Neural cell (in vitro differentiated cells): ENCODE data around the gene C9orf43. TPM values are rescaled to one million over a fixed set of nuclear protein-coding genes. Genes with fewer than 3 reads are reported as not detected.

Experiments used
- H2AFZ ChIP-seq: fragments of 200-600, 300-800 bp; sonication (generic), shearing (Covaris generic); 2 replicates; pipeline ENCODE4 v1.6.0; 2014; ENCODE audit warnings: low read depth, mild to moderate bottlenecking, antibody characterized with exemption, low read length, moderate library complexity
- H3F3A ChIP-seq: fragments of 200-600 bp; shearing (Covaris generic); 2 replicates; pipeline ENCODE4 v1.6.1; 2016; ENCODE audit warnings: mild to moderate bottlenecking, moderate library complexity, mixed read lengths, antibody characterized with exemption, low read length; ENCODE audit not compliant: insufficient read depth, poor library complexity, severe bottlenecking
- H3K27ac ChIP-seq: fragments of 200-600, 300-800 bp; sonication (generic), shearing (Covaris generic); 2 replicates; pipeline ENCODE4 v1.5.1; 2014; ENCODE audit warnings: mild to moderate bottlenecking, low read length, moderate library complexity
- H3K27me3 ChIP-seq: fragments of 300-800, 200-600 bp; sonication (generic), shearing (Covaris generic); 2 replicates; pipeline ENCODE4 v1.6.0; 2014; ENCODE audit warnings: mild to moderate bottlenecking, low read depth, low read length, moderate library complexity; ENCODE audit not compliant: insufficient read depth
- H3K36me3 ChIP-seq: fragments of 300-800, 200-600 bp; sonication (generic), shearing (Covaris generic); 2 replicates; pipeline ENCODE4 v1.5.1; 2014; ENCODE audit warnings: mild to moderate bottlenecking, antibody characterized with exemption, low read length, moderate library complexity; ENCODE audit not compliant: insufficient read depth
- H3K4me2 ChIP-seq: fragments of 300-800, 200-600 bp; sonication (generic), shearing (Covaris generic); 2 replicates; pipeline ENCODE4 v1.6.0; 2014; ENCODE audit warnings: mild to moderate bottlenecking, low read length
- H3K4me3 ChIP-seq: fragments of 300-800, 200-600 bp; sonication (generic), shearing (Covaris generic); 2 replicates; pipeline ENCODE4 v1.5.1; 2014; ENCODE audit warnings: mild to moderate bottlenecking, low read length, moderate library complexity
- H3K79me2 ChIP-seq: fragments of 200-600 bp; shearing (Covaris generic); replicated peaks from 2 replicates; pipeline ENCODE4 v1.6.0; 2014; ENCODE audit warnings: mild to moderate bottlenecking, low read length, moderate library complexity; ENCODE audit not compliant: insufficient read depth
- H3K9ac ChIP-seq: fragments of 300-800, 200-600 bp; sonication (generic), shearing (Covaris generic); 2 replicates; pipeline ENCODE4 v1.6.1; 2016; ENCODE audit warnings: mild to moderate bottlenecking, low read length, mixed read lengths
- H3K9me2 ChIP-seq: fragments of 200-600 bp; shearing (Covaris generic); 2 replicates; pipeline ENCODE4 v1.6.1; 2016; ENCODE audit warnings: mild to moderate bottlenecking, low read length, mixed read lengths; ENCODE audit not compliant: insufficient read depth
- H3K9me3 ChIP-seq: fragments of 200-600, 300-800 bp; sonication (generic), shearing (Covaris generic); 2 replicates; pipeline ENCODE4 v1.6.1; 2016; ENCODE audit warnings: mild to moderate bottlenecking, mixed run types, low read length, moderate library complexity, mixed read lengths
- H4K20me1 ChIP-seq: fragments of 200-600 bp; shearing (Covaris generic); 2 replicates; pipeline ENCODE4 v1.6.1; 2016; ENCODE audit warnings: mild to moderate bottlenecking, mixed run types; ENCODE audit not compliant: insufficient read depth
- CTCF ChIP-seq: fragments of 450-650 bp; IDR thresholded peaks from 2 replicates; pipeline ENCODE4 v1.5.1; 2014; ENCODE audit warnings: antibody characterized with exemption, mild to moderate bottlenecking, moderate library complexity; ENCODE audit not compliant: poor library complexity, severe bottlenecking
- EP300 ChIP-seq: fragments of 450-650 bp; conservative IDR thresholded peaks from 2 replicates; pipeline ENCODE4 v1.6.1; 2014; ENCODE audit warnings: antibody characterized with exemption, mild to moderate bottlenecking, moderate library complexity; ENCODE audit not compliant: poor library complexity, severe bottlenecking
- EZH2 ChIP-seq: fragments of 200-600, 300-800 bp; shearing (Covaris generic), sonication (generic); IDR thresholded peaks from 2 replicates; pipeline ENCODE4 v1.6.1; 2014; ENCODE audit warnings: antibody characterized with exemption, low read length, borderline replicate concordance, mild to moderate bottlenecking; ENCODE audit not compliant: insufficient read depth, poor library complexity, severe bottlenecking
- MXI1 ChIP-seq: fragments of 450-650 bp; conservative IDR thresholded peaks from 2 replicates; pipeline ENCODE4 v1.6.1; 2014; ENCODE audit warnings: antibody characterized with exemption, mild to moderate bottlenecking; ENCODE audit not compliant: poor library complexity, severe bottlenecking
- POLR2AphosphoS5 ChIP-seq: IDR thresholded peaks from 2 replicates; pipeline ENCODE4 v1.6.1; 2012
- RAD21 ChIP-seq: fragments of 450-650 bp; conservative IDR thresholded peaks from 2 replicates; pipeline ENCODE4 v1.6.1; 2014; ENCODE audit warnings: antibody characterized with exemption, mild to moderate bottlenecking, moderate library complexity
- SMC3 ChIP-seq: fragments of 450-650 bp; conservative IDR thresholded peaks from 2 replicates; pipeline ENCODE4 v1.6.1; 2014; ENCODE audit warnings: antibody characterized with exemption, mild to moderate bottlenecking, moderate library complexity; ENCODE audit not compliant: poor library complexity
- TAF1 ChIP-seq: IDR thresholded peaks from 2 replicates; pipeline ENCODE4 v1.6.1; 2012; ENCODE audit warnings: low read depth
- polyA plus RNA-seq: library from polyadenylated mRNA; depleted of rRNA; stranded (reverse); fragments of >200 nt; gene quantifications from 2 replicates; pipeline ENCODE4 v1.2.3, GENCODE V29; 2014
- TF ChIP-seq, protein P1 (sequence below): IDR thresholded peaks from 2 replicates; pipeline ENCODE4 v1.6.1; 2012; ENCODE audit warnings: borderline replicate concordance

The C9orf43 gene
- polyA plus RNA-seq, 1 donor from 2014 or later, result 0.33 TPM

GRCh38 chr9:113475992-113476391, 65.4 kb downstream of the C9orf43 start:
- H3F3A ChIP-seq, result no peaks in the 10 kb centered on the region
- H3K9me3 ChIP-seq, result no peaks in the 10 kb centered on the region
- no peak for TF ChIP-seq TAF1
- TF ChIP-seq, protein P1, sequence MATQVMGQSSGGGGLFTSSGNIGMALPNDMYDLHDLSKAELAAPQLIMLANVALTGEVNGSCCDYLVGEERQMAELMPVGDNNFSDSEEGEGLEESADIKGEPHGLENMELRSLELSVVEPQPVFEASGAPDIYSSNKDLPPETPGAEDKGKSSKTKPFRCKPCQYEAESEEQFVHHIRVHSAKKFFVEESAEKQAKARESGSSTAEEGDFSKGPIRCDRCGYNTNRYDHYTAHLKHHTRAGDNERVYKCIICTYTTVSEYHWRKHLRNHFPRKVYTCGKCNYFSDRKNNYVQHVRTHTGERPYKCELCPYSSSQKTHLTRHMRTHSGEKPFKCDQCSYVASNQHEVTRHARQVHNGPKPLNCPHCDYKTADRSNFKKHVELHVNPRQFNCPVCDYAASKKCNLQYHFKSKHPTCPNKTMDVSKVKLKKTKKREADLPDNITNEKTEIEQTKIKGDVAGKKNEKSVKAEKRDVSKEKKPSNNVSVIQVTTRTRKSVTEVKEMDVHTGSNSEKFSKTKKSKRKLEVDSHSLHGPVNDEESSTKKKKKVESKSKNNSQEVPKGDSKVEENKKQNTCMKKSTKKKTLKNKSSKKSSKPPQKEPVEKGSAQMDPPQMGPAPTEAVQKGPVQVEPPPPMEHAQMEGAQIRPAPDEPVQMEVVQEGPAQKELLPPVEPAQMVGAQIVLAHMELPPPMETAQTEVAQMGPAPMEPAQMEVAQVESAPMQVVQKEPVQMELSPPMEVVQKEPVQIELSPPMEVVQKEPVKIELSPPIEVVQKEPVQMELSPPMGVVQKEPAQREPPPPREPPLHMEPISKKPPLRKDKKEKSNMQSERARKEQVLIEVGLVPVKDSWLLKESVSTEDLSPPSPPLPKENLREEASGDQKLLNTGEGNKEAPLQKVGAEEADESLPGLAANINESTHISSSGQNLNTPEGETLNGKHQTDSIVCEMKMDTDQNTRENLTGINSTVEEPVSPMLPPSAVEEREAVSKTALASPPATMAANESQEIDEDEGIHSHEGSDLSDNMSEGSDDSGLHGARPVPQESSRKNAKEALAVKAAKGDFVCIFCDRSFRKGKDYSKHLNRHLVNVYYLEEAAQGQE, result no peak
- no peak for TF ChIP-seq EP300
- TF ChIP-seq RAD21, result no peak
- no peak for TF ChIP-seq CTCF
- no peak for TF ChIP-seq EZH2
- no peak for TF ChIP-seq POLR2AphosphoS5
- no peak for TF ChIP-seq SMC3
- TF ChIP-seq MXI1, result no peak

GRCh38 chr9:113476511-113476916, 66.0 kb downstream of the C9orf43 start:
- Histone ChIP-seq H3K36me3 (no peaks in the 10 kb centered on the region), H3K9me2 (no peaks in the 10 kb centered on the region), H3K27me3 (no peaks in the 10 kb centered on the region), H3F3A (no peaks in the 10 kb centered on the region), H2AFZ (no peak overlapping the region), H3K9ac (no peak overlapping the region), H3K79me2 (no peaks in the 10 kb centered on the region), H3K4me3 (no peak overlapping the region), H3K4me2 (no peak overlapping the region), H3K27ac (no peak overlapping the region), H4K20me1 (no peaks in the 10 kb centered on the region), H3K9me3 (no peaks in the 10 kb centered on the region)
- TF ChIP-seq CTCF (no peak), EP300 (no peak)

More at GRCh38 chr9:113475992-113476391, 65.4 kb downstream of the C9orf43 start:
- Histone ChIP-seq H3K27me3 (no peaks in the 10 kb centered on the region), H3K4me3 (no peak overlapping the region), H4K20me1 (no peaks in the 10 kb centered on the region), H3K9ac (no peak overlapping the region), H3K27ac (no peak overlapping the region), H3K79me2 (no peaks in the 10 kb centered on the region), H2AFZ (no peak overlapping the region), H3K9me2 (no peaks in the 10 kb centered on the region), H3K36me3 (no peaks in the 10 kb centered on the region), H3K4me2 (no peak overlapping the region)
